DND-41 (cell line): ENCODE measurements around the gene MYO1E.

Experiments
- ATAC-seq: fragments of 200-7000 bp; cut with Tn5 transposase; 3 replicates; pipeline ENCODE4 v1.9.1; 2021; ENCODE audit warnings: low read depth; ENCODE audit not compliant: insufficient read depth
- DNase-seq: peaks from one replicate; pipeline ENCODE4 v3.0.0-alpha.2; 2020
- H2AFZ ChIP-seq: 2 replicates; pipeline ENCODE4 v1.6.0; 2012; ENCODE audit warnings: low read depth, low read length
- H3K27ac ChIP-seq: 2 replicates; pipeline ENCODE4 v1.5.1; 2012; ENCODE audit warnings: low read length, inconsistent platforms
- H3K27me3 ChIP-seq: fragments of 200-600 bp; sonication (generic); 2 replicates; pipeline ENCODE4 v1.6.0; 2012; ENCODE audit warnings: low read length, mild to moderate bottlenecking, inconsistent platforms; ENCODE audit not compliant: insufficient read depth, poor library complexity
- H3K36me3 ChIP-seq: 2 replicates; pipeline ENCODE4 v1.5.1; 2012; ENCODE audit warnings: low read length, inconsistent platforms; ENCODE audit not compliant: insufficient read depth
- H3K4me1 ChIP-seq: 2 replicates; pipeline ENCODE4 v1.5.1; 2012; ENCODE audit warnings: mild to moderate bottlenecking, low read length; ENCODE audit not compliant: insufficient read depth
- H3K4me2 ChIP-seq: 2 replicates; pipeline ENCODE4 v1.6.0; 2012; ENCODE audit warnings: mild to moderate bottlenecking, moderate library complexity, low read length, inconsistent platforms; ENCODE audit not compliant: insufficient read depth
- H3K4me3 ChIP-seq, 2 experiments: fragments of 200-600 bp in 1 of 2; shearing (Covaris generic) in 1 of 2; 2 replicates each; pipeline ENCODE4 v1.5.1; 2012 to 2016; ENCODE audit warnings: inconsistent platforms in 2 of 2, low read length in 2 of 2, mild to moderate bottlenecking in 2 of 2, low read depth in 1 of 2, moderate library complexity in 1 of 2
- H3K79me2 ChIP-seq: 2 replicates; pipeline ENCODE4 v1.6.0; 2012; ENCODE audit warnings: low read length, inconsistent platforms; ENCODE audit not compliant: insufficient read depth
- H3K9ac ChIP-seq: 2 replicates; pipeline ENCODE4 v1.6.0; 2012; ENCODE audit warnings: low read depth, mild to moderate bottlenecking, inconsistent platforms, low read length, moderate library complexity
- H3K9me3 ChIP-seq: 2 replicates; pipeline ENCODE4 v1.5.1; 2012; ENCODE audit warnings: low read length, moderate library complexity, mild to moderate bottlenecking, inconsistent platforms; ENCODE audit not compliant: insufficient read depth, severe bottlenecking
- H4K20me1 ChIP-seq: 2 replicates; pipeline ENCODE4 v1.6.0; 2012; ENCODE audit warnings: low read length; ENCODE audit not compliant: insufficient read depth
- EZH2 ChIP-seq: IDR thresholded peaks from 3 replicates; pipeline ENCODE4 v1.6.1; 2012; ENCODE audit warnings: borderline replicate concordance, low read depth, mild to moderate bottlenecking, moderate library complexity, low read length, inconsistent platforms; ENCODE audit not compliant: severe bottlenecking
- TF ChIP-seq, protein P1 (sequence below): IDR thresholded peaks from 2 replicates; pipeline ENCODE4 v1.5.1; 2012; ENCODE audit warnings: borderline replicate concordance, low read length, moderate library complexity, mild to moderate bottlenecking; ENCODE audit not compliant: poor library complexity, severe bottlenecking; ENCODE audit errors: extremely low read depth

Gene MYO1E

DNA sequence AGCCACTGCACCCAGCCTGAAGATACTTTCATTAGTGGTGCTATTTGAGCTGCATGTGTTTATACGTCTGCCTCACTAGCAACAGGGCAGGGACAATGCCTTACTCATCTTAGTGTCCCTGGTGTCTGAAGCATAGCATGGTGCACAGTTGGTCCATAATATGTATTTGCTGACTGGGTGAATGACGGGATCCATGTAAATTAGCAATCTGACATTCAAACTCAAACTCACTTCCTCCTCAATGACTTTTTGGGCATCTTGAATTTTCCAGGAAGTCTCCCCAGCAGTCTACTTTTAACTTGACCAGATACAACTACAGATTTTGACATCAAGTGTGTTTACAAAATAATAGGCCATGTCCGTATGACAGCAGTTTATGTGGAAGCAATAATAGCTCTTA lies 169.0 kb downstream of the MYO1E start:
- Histone ChIP-seq H2AFZ (no peak overlapping the region), H3K27me3 (peaks cover 4% of the 10 kb centered on the region), H3K4me2 (no peak overlapping the region), H3K4me3 (no peak overlapping the region), H3K36me3 (no peaks in the 10 kb centered on the region), H3K9me3 (no peaks in the 10 kb centered on the region), H3K79me2 (no peaks in the 10 kb centered on the region), H3K27ac (no peak overlapping the region), H3K9ac (no peak overlapping the region), H3K4me1 (no peaks in the 10 kb centered on the region), H4K20me1 (no peaks in the 10 kb centered on the region)
- DNase-seq (no peak), ATAC-seq (no peak)
- TF ChIP-seq, protein P1, sequence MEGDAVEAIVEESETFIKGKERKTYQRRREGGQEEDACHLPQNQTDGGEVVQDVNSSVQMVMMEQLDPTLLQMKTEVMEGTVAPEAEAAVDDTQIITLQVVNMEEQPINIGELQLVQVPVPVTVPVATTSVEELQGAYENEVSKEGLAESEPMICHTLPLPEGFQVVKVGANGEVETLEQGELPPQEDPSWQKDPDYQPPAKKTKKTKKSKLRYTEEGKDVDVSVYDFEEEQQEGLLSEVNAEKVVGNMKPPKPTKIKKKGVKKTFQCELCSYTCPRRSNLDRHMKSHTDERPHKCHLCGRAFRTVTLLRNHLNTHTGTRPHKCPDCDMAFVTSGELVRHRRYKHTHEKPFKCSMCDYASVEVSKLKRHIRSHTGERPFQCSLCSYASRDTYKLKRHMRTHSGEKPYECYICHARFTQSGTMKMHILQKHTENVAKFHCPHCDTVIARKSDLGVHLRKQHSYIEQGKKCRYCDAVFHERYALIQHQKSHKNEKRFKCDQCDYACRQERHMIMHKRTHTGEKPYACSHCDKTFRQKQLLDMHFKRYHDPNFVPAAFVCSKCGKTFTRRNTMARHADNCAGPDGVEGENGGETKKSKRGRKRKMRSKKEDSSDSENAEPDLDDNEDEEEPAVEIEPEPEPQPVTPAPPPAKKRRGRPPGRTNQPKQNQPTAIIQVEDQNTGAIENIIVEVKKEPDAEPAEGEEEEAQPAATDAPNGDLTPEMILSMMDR = no peak
- no peak for TF ChIP-seq EZH2

DNA sequence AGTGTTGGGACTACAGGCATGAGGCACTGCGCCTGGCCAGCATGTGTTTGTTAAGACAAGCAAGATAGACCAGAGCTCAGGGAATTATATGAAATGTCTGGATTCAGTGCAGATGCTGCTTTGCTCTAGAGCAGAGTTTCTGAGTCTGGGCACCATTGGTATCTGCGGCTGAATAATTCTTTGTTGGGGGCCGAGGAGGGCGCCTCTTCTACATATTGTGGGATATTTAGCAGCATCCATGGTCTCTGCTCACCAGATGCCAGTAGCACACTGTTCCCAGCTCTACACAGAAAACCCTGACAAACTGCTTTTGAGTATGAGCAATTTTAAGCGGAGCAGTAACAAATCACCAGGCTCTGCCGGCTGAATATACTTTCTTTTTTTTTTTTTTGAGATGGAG lies 169.7 kb downstream of the MYO1E start:
- H3K27ac ChIP-seq = no peak overlapping the region
- H2AFZ ChIP-seq = no peak overlapping the region
- no peaks in the 10 kb centered on the region for H3K79me2 ChIP-seq
- no peak overlapping the region for H3K4me2 ChIP-seq
- peaks cover 4% of the 10 kb centered on the region for H3K27me3 ChIP-seq
- no peaks in the 10 kb centered on the region for H3K9me3 ChIP-seq
- no peak for ATAC-seq
- no peak overlapping the region for H3K9ac ChIP-seq
- no peaks in the 10 kb centered on the region for H4K20me1 ChIP-seq
- no peak overlapping the region for H3K4me3 ChIP-seq
- H3K4me1 ChIP-seq = no peaks in the 10 kb centered on the region
- DNase-seq = no peak
- H3K36me3 ChIP-seq = no peaks in the 10 kb centered on the region
- no peak for TF ChIP-seq EZH2
- TF ChIP-seq, protein P1 = no peak

- Histone ChIP-seq H3K9me3 (no peaks in the 10 kb centered on the region), H4K20me1 (no peaks in the 10 kb centered on the region), H3K27me3 (peaks cover 4% of the 10 kb centered on the region), H3K4me1 (no peaks in the 10 kb centered on the region), H3K4me3 (no peak overlapping the region), H3K27ac (no peak overlapping the region), H3K4me2 (no peak overlapping the region), H2AFZ (no peak overlapping the region), H3K79me2 (no peaks in the 10 kb centered on the region), H3K36me3 (no peaks in the 10 kb centered on the region), H3K9ac (no peak overlapping the region)
- ATAC-seq (no peak), DNase-seq (no peak)
- no peak for TF ChIP-seq EZH2
- TF ChIP-seq, protein P1 = no peak
Measured at GRCh38 chr15:59200560-59200959, 172.1 kb downstream of the MYO1E start.
